ENCODE data around the gene MAP3K13.

DNA sequence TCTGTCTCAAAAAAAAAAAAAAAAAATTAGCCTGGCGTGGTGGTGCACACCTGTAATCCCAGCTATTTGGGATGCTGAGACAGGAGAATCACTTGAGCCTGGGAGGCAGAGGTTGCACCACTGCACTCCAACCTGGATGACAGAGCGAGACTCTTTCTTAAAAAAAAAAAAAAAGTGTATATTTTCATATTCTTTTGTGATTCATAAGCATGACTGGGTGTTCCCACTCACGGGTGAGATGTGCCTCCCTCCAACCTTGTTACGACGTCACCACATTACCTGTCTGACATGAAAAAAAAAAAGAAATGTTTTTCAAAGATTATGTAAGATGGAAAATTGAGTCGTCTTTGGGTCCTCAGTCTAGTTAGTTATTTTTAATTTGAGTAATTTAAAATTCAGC is 79.1 kb downstream of the MAP3K13 start:
- TF ChIP-seq, protein P1, sequence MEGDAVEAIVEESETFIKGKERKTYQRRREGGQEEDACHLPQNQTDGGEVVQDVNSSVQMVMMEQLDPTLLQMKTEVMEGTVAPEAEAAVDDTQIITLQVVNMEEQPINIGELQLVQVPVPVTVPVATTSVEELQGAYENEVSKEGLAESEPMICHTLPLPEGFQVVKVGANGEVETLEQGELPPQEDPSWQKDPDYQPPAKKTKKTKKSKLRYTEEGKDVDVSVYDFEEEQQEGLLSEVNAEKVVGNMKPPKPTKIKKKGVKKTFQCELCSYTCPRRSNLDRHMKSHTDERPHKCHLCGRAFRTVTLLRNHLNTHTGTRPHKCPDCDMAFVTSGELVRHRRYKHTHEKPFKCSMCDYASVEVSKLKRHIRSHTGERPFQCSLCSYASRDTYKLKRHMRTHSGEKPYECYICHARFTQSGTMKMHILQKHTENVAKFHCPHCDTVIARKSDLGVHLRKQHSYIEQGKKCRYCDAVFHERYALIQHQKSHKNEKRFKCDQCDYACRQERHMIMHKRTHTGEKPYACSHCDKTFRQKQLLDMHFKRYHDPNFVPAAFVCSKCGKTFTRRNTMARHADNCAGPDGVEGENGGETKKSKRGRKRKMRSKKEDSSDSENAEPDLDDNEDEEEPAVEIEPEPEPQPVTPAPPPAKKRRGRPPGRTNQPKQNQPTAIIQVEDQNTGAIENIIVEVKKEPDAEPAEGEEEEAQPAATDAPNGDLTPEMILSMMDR (conservative IDR thresholded peaks at IDR 0.05 in 1 of 2, IDR thresholded peaks at IDR 0.05 in 1 of 2; ENCODE audit: extremely low read depth in 1 of 2, insufficient read depth in 1 of 2, low read depth in 1 of 2, low read length in 2 of 2): no peak
- TF ChIP-seq EZH2 (IDR thresholded peaks at IDR 0.05; ENCODE audit: borderline replicate concordance, low read length): no peak

Data from mammary epithelial cell (primary cell).